SK-N-SH (cell line): Measurements from ENCODE around the gene FAM227A. TPM values are rescaled to one million over a fixed set of nuclear protein-coding genes. Genes with fewer than 3 reads are reported as not detected.

ENCODE experiments used
- CTCF ChIA-PET: fragments of 300-600, 350-600 bp; formaldehyde crosslinking; extraction: SDS; loops from one replicate; lab custom pipeline; 2021; lab: Yijun Ruan, JAX
- POLR2A ChIA-PET: fragments of 350-600 bp; sonication (Branson Sonifier 250); formaldehyde crosslinking; extraction: SDS; loops from one replicate; lab custom pipeline; 2020; ENCODE audit warnings: antibody characterized with exemption, inconsistent platforms; lab: Yijun Ruan, JAX
- DNase-seq: peaks from one replicate; pipeline ENCODE4 v3.0.0; 2012
- H2AFZ ChIP-seq: fragments of 200-600 bp; sonication (generic); 2 replicates; pipeline ENCODE4 v1.8.1; 2016; ENCODE audit warnings: antibody characterized with exemption, mild to moderate bottlenecking, low read depth
- H3F3A ChIP-seq: fragments of 200-600 bp; sonication (generic); replicated peaks from 2 replicates; pipeline ENCODE3; 2016; ENCODE audit warnings: antibody characterized with exemption, mild to moderate bottlenecking; ENCODE audit not compliant: insufficient read depth
- H3K27ac ChIP-seq, 2 experiments: fragments of 200-500 bp in 1 of 2; fragments of 200-600 bp in 1 of 2; sonication (Bioruptor generic) in 1 of 2; sonication (generic), shearing (Covaris generic) in 1 of 2; 2 replicates each; pipeline versions ENCODE4 v1.5.1 to v1.6.1; 2014 to 2016; ENCODE audit warnings: low read depth in 2 of 2, inconsistent platforms in 1 of 2, low read length in 1 of 2, mild to moderate bottlenecking in 1 of 2, mixed read lengths in 1 of 2
- H3K27me3 ChIP-seq: fragments of 200-600 bp; sonication (generic), shearing (Covaris generic); 2 replicates; pipeline ENCODE4 v1.6.1; 2016; ENCODE audit warnings: mixed run types; ENCODE audit not compliant: insufficient read depth
- H3K36me3 ChIP-seq, 2 experiments: fragments of 200-500 bp in 1 of 2; fragments of 200-600 bp in 1 of 2; sonication (Bioruptor generic) in 1 of 2; sonication (generic) in 1 of 2; replicated peaks in 1 of 2; 2 replicates each; pipeline versions ENCODE3 to v1.5.1; 2014 to 2016; ENCODE audit warnings: low read length in 1 of 2, mild to moderate bottlenecking in 1 of 2; ENCODE audit not compliant: insufficient read depth in 2 of 2, control insufficient read depth in 1 of 2
- H3K4me1 ChIP-seq, 2 experiments: fragments of 200-500 bp in 1 of 2; fragments of 200-600 bp in 1 of 2; sonication (Bioruptor generic) in 1 of 2; sonication (generic), shearing (Covaris generic) in 1 of 2; 2 replicates each; pipeline versions ENCODE4 v1.5.1 to v1.6.1; 2014 to 2016; ENCODE audit warnings: low read depth in 1 of 2, low read length in 1 of 2, mixed run types in 1 of 2; ENCODE audit not compliant: insufficient read depth in 2 of 2, control insufficient read depth in 1 of 2
- H3K4me2 ChIP-seq: fragments of 200-600 bp; sonication (generic), shearing (Covaris generic); 2 replicates; pipeline ENCODE4 v1.6.1; 2017; ENCODE audit warnings: mixed run types
- H3K4me3 ChIP-seq, 2 experiments: fragments of 200-500 bp in 1 of 2; fragments of 200-600 bp in 1 of 2; sonication (Bioruptor generic) in 1 of 2; sonication (generic), shearing (Covaris generic) in 1 of 2; 2 replicates each; pipeline versions ENCODE4 v1.5.1 to v1.8.1; 2014 to 2016; ENCODE audit warnings: low read depth in 2 of 2, inconsistent platforms in 1 of 2, low read length in 1 of 2, mild to moderate bottlenecking in 1 of 2, mixed read lengths in 1 of 2, moderate library complexity in 1 of 2
- H3K79me2 ChIP-seq: fragments of 200-600 bp; sonication (generic); 2 replicates; pipeline ENCODE4 v1.8.1; 2017; ENCODE audit warnings: mild to moderate bottlenecking; ENCODE audit not compliant: insufficient read depth
- H3K9ac ChIP-seq: fragments of 200-600 bp; sonication (generic); 2 replicates; pipeline ENCODE4 v1.6.1; 2017; ENCODE audit warnings: mixed run types
- H3K9me2 ChIP-seq: fragments of 200-600 bp; sonication (generic); 2 replicates; pipeline ENCODE4 v1.6.1; 2017; ENCODE audit warnings: mixed run types
- H3K9me3 ChIP-seq: fragments of 200-600 bp; sonication (generic); 2 replicates; pipeline ENCODE4 v1.6.1; 2017; ENCODE audit warnings: mixed run types, mild to moderate bottlenecking, moderate library complexity
- H4K20me1 ChIP-seq: fragments of 200-600 bp; sonication (generic); 2 replicates; pipeline ENCODE4 v1.6.1; 2017; ENCODE audit warnings: mild to moderate bottlenecking, mixed run types; ENCODE audit not compliant: insufficient read depth
- EP300 ChIP-seq, 2 experiments: IDR thresholded peaks; 2 replicates each; pipeline versions ENCODE4 v1.4.0 to v1.6.1; 2012; ENCODE audit warnings: borderline replicate concordance in 1 of 2, low read depth in 1 of 2, low read length in 1 of 2
- FOSL2 ChIP-seq: IDR thresholded peaks from 2 replicates; pipeline ENCODE4 v1.4.0; 2012; ENCODE audit warnings: low read depth, mild to moderate bottlenecking, moderate library complexity, borderline replicate concordance
- GABPA ChIP-seq: IDR thresholded peaks from 2 replicates; pipeline ENCODE4 v1.4.0; 2012; ENCODE audit warnings: low read depth, mild to moderate bottlenecking
- GATA2 ChIP-seq: sonication (generic); formaldehyde crosslinking; IDR thresholded peaks from 2 replicates; pipeline ENCODE4 v1.5.0; 2020; ENCODE audit warnings: mild to moderate bottlenecking, missing genetic modification reagents
- JUND ChIP-seq: IDR thresholded peaks from 2 replicates; pipeline ENCODE4 v1.4.0; 2012
- MXI1 ChIP-seq: IDR thresholded peaks from 2 replicates; pipeline ENCODE4 v1.6.1; 2012; ENCODE audit warnings: mild to moderate bottlenecking, low read depth, low read length, improper control_type of control experiment
- NRF1 ChIP-seq: IDR thresholded peaks from 2 replicates; pipeline ENCODE4 v1.6.1; 2012; ENCODE audit warnings: low read depth, mild to moderate bottlenecking, low read length
- POLR2AphosphoS5 ChIP-seq: IDR thresholded peaks from 2 replicates; pipeline ENCODE4 v1.6.1; 2012; ENCODE audit warnings: low read depth, low read length
- RFX5 ChIP-seq: IDR thresholded peaks from 2 replicates; pipeline ENCODE4 v1.6.1; 2012; ENCODE audit warnings: mild to moderate bottlenecking, improper control_type of control experiment, low read length
- RXRA ChIP-seq: IDR thresholded peaks from 2 replicates; pipeline ENCODE4 v1.4.0; 2012; ENCODE audit warnings: low read depth, mild to moderate bottlenecking, borderline replicate concordance
- SMC3 ChIP-seq: IDR thresholded peaks from 2 replicates; pipeline ENCODE4 v1.6.1; 2012; ENCODE audit warnings: low read depth, low read length, improper control_type of control experiment
- TAF1 ChIP-seq: IDR thresholded peaks from 2 replicates; pipeline ENCODE4 v1.6.1; 2012; ENCODE audit warnings: low read depth, mild to moderate bottlenecking, low read length, moderate library complexity, borderline replicate concordance
- TCF12 ChIP-seq: IDR thresholded peaks from 2 replicates; pipeline ENCODE4 v1.4.0; 2012
- TEAD4 ChIP-seq: IDR thresholded peaks from 2 replicates; pipeline ENCODE4 v1.4.0; 2012; ENCODE audit warnings: mild to moderate bottlenecking, borderline replicate concordance; ENCODE audit not compliant: insufficient read depth
- YY1 ChIP-seq: IDR thresholded peaks from 2 replicates; pipeline ENCODE4 v1.4.0; 2012; ENCODE audit warnings: low read depth, mild to moderate bottlenecking
- WGBS: methylation state at CpG from one replicate; pipeline ENCODE4 v1.1.6; 2017; ENCODE audit warnings: low lambda C conversion rate; 5-methylcytosine and 5-hydroxymethylcytosine counted together
- polyA plus RNA-seq, 3 experiments: library from polyadenylated mRNA; depleted of rRNA; stranded (reverse); fragments of >200 nt; gene quantifications; 2 replicates each; pipeline ENCODE4 v1.2.3, GENCODE V29; 2012
- TF ChIP-seq, protein P1 (sequence below): fragments of 150-350 bp; IDR thresholded peaks from 2 replicates; pipeline ENCODE4 v1.6.1; 2017; ENCODE audit warnings: antibody characterized with exemption, low read length, low read depth, borderline replicate concordance
- TF ChIP-seq, protein P2 (sequence below): IDR thresholded peaks from 2 replicates; pipeline ENCODE4 v1.4.0; 2012; ENCODE audit warnings: low read depth, borderline replicate concordance

FAM227A gene
- polyA plus RNA-seq, 1 of the 3 experiments (the other 2 are of a cell fraction) = 1.2 TPM

DNA sequence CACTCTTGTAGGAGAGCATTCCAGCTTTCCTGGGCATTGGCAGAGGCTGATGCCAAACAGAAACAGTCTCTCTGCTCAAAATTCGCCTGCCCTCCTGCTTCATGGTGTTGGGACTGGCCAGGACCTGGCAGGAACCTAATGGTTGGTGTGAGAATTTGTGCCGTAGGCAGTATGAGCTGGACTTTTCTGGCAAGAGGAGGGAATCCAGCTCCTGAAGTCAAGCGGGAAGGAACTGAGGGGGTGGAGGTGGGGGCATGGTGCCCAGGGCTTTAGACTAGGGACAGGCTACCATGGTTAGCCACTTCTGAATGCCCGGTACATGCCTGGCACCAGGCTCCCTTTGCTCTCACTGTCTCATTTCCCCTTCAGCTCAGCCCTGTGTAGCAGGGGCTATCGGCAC is 18.7 kb upstream of the FAM227A start:
- POLR2A ChIA-PET = interaction anchor here (1.4 kb wide), 1 partner anchor 8 kb away, joined by 3 read pairs; no protein-coding TSS in a partner anchor

DNA sequence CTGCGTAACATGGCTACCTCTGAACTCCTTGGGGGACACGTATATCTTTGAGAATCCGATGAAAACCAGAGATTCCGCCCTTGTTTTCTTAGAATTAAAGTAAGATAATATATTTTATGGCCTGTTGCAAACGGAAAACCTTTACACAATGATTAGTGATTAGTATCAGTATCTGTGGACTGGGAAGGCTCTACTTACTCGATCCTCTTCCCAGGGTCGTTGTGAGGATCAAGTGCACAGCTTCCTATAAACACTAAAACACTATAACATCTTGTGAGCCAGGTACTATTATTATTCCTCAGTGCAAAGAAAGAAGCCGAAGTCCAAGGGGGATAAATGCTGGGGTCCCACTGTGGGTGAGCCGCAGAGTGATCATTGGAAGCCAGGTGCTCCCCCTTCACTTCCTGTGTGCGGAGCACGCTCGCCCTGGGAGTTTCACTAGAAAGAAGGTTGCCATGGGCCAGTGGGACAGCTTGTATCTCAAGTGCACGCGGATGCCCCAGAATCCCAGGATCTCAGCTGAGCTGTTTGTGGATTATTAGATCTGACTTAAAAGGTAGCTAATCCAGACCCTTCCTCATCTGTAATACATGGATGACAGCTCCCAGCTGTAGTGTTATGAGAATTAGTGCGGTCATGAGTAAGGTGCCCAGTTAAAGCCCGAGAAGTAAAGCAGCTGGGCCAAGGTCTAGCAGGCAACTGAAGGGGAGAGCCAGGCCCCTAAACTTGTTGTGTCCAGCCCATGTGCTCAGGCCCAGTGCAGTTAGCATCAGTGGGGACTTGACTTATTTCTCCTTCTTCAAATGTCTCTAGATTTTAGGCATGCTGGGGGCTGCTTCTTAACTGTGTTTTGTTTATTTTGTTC is 1.1 kb upstream of the FAM227A start:
- Histone ChIP-seq H3K9me3 (no peaks in the 10 kb centered on the region), H3K79me2 (peaks cover 19% of the 10 kb centered on the region), H3K27me3 (no peaks in the 10 kb centered on the region), H3K9me2 (no peaks in the 10 kb centered on the region), H3K27ac (peak overlapping the region in 1 of 2 experiments; percentile 88; a peak in 2 of 4 replicates), H3K4me1 (peaks cover 0 to 5% of the 10 kb centered on the region in 2 experiments; a peak in 1 of 4 replicates), H2AFZ (no peak overlapping the region), H3K4me3 (peak overlapping the region; percentile 72 to 74), H3F3A (no peaks in the 10 kb centered on the region), H3K4me2 (peak overlapping the region; percentile 81), H4K20me1 (no peaks in the 10 kb centered on the region), H3K9ac (peak overlapping the region; percentile 87), H3K36me3 (no peaks in the 10 kb centered on the region)
- peak; percentile 49; the same call in 1 of the 2 replicates for TF ChIP-seq MXI1
- no peak for TF ChIP-seq GATA2
- WGBS = 9% methylated on average over 11 of the region's 16 CpGs
- ChIA-PET POLR2A (no interaction called here), CTCF (interaction anchor here (1.2 to 1.6 kb wide), 2 partner anchors 24 to 605 kb away, joined by 3 to 4 read pairs; partner anchors contain the start of gene TOMM22)
- DNase-seq = peak; percentile 31

More for the DNA sequence above, 18.7 kb upstream of the FAM227A start:
- TF ChIP-seq POLR2AphosphoS5 (no peak), FOSL2 (no peak), RXRA (no peak), RFX5 (no peak), TCF12 (no peak)
- no peak for DNase-seq
- Histone ChIP-seq H3K36me3 (peaks cover 0 to 3% of the 10 kb centered on the region in 2 experiments), H3K4me2 (no peak overlapping the region), H4K20me1 (no peaks in the 10 kb centered on the region), H3F3A (no peaks in the 10 kb centered on the region), H2AFZ (no peak overlapping the region), H3K9ac (no peak overlapping the region), H3K9me3 (no peaks in the 10 kb centered on the region), H3K4me1 (no peaks in the 10 kb centered on the region), H3K4me3 (no peak overlapping the region), H3K27me3 (no peaks in the 10 kb centered on the region), H3K9me2 (no peaks in the 10 kb centered on the region), H3K27ac (no peak overlapping the region), H3K79me2 (no peaks in the 10 kb centered on the region)
- CTCF ChIA-PET = no interaction called here
- WGBS = 95% methylated on average over 3 of the region's 5 CpGs

DNA sequence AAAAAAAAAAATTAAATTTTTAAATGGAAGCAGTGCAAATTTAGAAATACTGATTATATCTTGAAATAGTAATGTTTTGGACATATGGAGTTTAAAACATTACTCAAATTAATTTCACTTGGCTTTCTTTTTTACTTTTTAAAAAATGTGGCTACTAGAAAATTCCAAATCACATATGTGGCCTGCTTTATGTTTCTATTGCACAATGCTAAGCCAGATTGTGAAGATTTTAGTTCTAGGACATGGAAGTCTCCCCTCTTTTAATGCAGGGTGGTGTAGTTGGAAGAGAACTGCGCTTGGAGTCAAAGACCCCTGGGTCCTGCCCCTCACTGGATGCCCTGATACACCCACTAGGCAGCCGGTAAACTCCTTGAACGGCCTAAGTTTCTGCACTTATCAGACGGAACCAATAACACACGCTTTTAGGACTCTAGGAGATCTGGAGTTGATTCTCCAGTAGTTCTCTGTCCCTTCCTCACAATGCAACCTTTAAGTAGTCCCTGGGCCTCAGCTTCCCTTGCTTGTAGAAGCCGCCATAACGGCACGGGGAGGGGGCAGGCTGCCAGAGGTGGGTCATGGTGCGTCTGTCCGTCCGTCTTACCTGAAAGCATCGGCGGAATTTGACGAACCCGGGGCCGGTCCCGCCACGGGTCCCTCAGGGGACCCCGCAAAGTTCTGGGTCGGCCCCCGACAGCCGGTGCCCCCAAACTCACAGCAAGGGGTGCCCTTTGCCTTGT is 505 bp downstream of the FAM227A start:
- H3K4me2 ChIP-seq = peak overlapping the region; percentile 81
- H2AFZ ChIP-seq = peak overlapping the region; percentile 86
- no peaks in the 10 kb centered on the region for H3K27me3 ChIP-seq
- no peaks in the 10 kb centered on the region for H4K20me1 ChIP-seq
- peak overlapping the region; percentile 72 to 74 for H3K4me3 ChIP-seq
- no peaks in the 10 kb centered on the region for H3K36me3 ChIP-seq
- ChIA-PET POLR2A (no interaction called here), CTCF (no interaction called here)
- H3K9me3 ChIP-seq = no peaks in the 10 kb centered on the region
- no peaks in the 10 kb centered on the region for H3K9me2 ChIP-seq
- peak; percentile 26 for DNase-seq
- H3K4me1 ChIP-seq = peaks cover 0 to 5% of the 10 kb centered on the region in 2 experiments; a peak in 1 of 4 replicates
- peak overlapping the region; percentile 88 to 93 for H3K27ac ChIP-seq
- peak overlapping the region; percentile 87 for H3K9ac ChIP-seq
- H3K79me2 ChIP-seq = peaks cover 19% of the 10 kb centered on the region
- no peaks in the 10 kb centered on the region for H3F3A ChIP-seq
- 6% methylated on average over 3 of the region's 22 CpGs for WGBS
- TF ChIP-seq TEAD4 (no peak), GATA2 (no peak), SMC3 (no peak), EP300 (IDR thresholded peaks at IDR 0.05; ENCODE audit: borderline replicate concordance in 1 of 2, low read depth in 1 of 2, low read length in 1 of 2) (no peak), RFX5 (no peak), YY1 (no peak), JUND (no peak), NRF1 (no peak), TAF1 (no peak), GABPA (no peak)
- TF ChIP-seq, protein P1, sequence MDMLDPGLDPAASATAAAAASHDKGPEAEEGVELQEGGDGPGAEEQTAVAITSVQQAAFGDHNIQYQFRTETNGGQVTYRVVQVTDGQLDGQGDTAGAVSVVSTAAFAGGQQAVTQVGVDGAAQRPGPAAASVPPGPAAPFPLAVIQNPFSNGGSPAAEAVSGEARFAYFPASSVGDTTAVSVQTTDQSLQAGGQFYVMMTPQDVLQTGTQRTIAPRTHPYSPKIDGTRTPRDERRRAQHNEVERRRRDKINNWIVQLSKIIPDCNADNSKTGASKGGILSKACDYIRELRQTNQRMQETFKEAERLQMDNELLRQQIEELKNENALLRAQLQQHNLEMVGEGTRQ = no peak
- TF ChIP-seq, protein P2, sequence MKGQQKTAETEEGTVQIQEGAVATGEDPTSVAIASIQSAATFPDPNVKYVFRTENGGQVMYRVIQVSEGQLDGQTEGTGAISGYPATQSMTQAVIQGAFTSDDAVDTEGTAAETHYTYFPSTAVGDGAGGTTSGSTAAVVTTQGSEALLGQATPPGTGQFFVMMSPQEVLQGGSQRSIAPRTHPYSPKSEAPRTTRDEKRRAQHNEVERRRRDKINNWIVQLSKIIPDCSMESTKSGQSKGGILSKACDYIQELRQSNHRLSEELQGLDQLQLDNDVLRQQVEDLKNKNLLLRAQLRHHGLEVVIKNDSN = no peak
